HG02943 (cell line): ENCODE results near the gene HTR4.

Source experiments
- ATAC-seq: cut with Tn5 transposase; IDR thresholded peaks from one replicate; pipeline ENCODE4 v1.9.1; 2021; ENCODE audit warnings: mild to moderate bottlenecking, low read depth, moderate library complexity; ENCODE audit not compliant: unreplicated experiment

Gene HTR4

DNA sequence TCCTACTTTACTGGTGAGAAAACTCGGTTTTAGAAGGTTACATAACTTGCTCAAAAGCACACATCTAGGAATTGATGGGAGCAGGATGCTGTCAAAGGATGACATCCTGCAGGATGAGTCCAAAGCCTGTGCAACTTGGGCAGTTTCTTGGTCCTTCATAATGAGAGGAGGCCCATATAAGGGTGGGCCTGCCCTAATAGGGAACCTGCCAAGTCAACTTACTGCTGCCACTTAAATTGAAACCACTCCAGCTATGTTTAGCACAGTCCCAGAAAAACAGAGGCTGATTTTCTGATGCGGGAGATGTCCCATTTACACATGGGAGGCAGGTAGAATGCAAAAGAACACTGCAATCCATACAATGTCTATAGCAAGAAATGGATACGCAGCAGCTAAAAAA is 208.7 kb downstream of the HTR4 start:
- ATAC-seq, result no peak

DNA sequence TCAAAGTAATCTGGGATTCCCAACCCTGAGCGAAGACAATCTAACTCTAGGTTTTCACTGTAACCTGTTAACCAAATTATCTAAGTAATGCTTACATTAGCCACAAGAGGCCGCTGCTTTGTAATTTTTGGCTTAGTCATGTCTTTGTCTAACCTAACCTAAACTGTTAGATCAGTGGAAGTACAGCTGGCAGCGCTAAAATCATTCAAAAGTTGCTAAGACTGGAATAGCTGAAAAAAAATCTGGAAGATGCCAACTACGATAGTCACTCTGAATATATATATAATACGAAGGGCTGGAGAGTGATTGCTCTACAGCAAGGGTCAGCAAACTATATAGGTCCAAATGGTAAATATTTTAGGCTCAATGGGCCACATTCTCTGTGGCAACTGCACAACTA is 210.3 kb downstream of the HTR4 start:
- peak; percentile 83 for ATAC-seq

DNA sequence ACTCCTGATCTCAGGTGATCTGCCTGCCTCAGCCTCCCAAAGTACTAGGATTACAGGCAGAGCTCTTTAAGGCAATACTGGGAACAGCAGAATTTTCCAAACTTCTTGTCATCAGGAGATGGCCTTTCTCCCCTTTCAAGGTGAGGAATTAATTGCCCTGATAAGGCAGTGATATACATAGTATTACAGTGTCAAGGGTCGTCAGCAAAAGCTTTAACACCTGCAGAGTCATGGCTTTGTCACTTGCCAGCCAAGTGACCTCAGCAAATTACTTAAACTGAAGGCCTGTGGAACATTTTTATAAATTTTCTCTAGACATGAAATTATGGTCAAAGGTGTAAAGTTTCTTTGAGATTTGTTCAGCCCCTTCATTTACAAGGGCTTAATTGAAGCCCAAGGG is 211.1 kb downstream of the HTR4 start:
- ATAC-seq, result no peak

DNA sequence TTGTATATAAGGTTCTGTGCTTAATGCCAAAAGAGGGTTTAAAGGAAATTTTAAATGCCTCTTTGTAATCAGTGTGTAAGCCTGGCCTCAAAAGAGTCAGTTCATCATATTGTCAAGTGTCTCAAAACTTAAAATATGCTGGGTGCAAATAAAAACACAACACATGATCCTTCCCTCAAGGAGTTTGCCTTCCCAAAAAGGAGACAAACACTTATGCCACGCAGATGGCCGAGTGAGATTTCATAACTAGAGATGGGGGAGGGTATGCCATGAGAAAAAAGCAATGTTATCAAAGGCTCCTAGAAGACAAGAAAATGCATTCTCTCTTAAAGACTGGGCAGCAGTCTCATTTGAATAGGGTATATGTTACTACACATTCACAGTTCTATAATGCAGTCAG is 215.4 kb downstream of the HTR4 start:
- ATAC-seq, result no peak

DNA sequence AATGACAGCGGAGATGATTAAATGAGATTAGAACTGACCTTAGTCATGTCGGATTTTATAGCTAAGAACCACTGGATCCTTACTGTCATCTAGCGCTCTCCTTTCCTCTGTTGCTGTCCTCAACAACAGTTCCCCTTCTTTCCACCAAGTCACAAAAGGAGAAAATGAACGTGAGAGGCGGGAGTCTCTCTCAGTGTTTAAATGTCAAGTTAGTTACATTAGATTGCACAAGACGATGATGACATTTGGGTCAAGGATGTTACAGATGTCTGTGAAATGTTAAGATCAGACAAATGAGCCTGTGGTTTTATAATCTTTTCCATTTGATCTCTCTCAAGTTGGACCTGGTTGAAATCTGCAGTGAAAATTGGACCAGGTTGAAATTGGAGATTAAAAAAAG is 217.1 kb downstream of the HTR4 start:
- no peak for ATAC-seq

DNA sequence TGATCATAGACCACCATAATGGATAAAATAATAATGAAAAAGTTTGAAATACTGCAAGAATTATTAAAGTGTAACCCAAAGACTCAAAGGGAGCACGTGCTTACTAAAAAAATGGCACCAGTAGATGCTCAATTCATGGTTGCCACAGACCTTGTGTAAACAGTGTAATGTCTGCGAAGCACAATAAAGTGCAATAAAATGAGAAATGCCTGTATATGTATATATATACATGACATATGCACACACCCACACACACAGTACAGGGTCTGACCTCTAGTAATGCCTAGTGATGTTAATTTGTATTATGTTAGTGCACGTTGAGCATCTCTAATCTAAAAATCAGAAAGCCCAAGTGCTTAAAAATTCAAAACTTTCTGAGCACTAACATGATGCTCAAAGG is 218.3 kb downstream of the HTR4 start:
- ATAC-seq, result no peak

DNA sequence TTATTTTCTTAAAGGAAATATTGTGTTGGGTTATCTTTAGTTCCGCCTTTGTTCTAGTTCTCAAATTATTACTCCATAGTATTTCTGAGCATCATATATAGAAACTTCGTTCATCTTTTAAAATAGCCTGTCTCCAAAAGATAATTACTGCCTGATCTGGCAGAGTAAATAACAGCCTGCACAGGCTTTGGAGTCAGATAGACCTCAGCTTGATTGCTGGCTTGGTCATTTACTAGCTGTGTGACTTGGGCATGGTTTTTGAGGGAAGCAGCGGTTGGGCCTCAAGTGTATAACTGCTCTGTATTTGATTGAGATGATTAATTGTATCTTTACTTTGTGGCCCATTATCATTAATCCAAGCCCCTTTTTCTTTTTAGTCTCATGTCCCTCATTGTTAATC is 220.5 kb downstream of the HTR4 start:
- no peak for ATAC-seq
